Osteoblast (primary cell): ENCODE data around the gene APOBEC3B. TPM values are rescaled to one million over a fixed set of nuclear protein-coding genes. Genes with fewer than 3 reads are reported as not detected.
"Not testable (repeated sequence)": the region's sequence is repeated elsewhere in the genome, so short reads cannot be mapped to it uniquely, and the experiment has no call there.

Experiments used
- DNase-seq: peaks from one replicate; pipeline ENCODE4 v3.0.0; 2011; ENCODE audit warnings: low spot score, mixed read lengths; ENCODE audit not compliant: insufficient read length; ENCODE audit errors: missing footprints
- H2AFZ ChIP-seq: 2 replicates; pipeline ENCODE4 v1.6.0; 2011; ENCODE audit warnings: mild to moderate bottlenecking, low read length
- H3K27ac ChIP-seq: 2 replicates; pipeline ENCODE4 v1.5.1; 2011; ENCODE audit warnings: mild to moderate bottlenecking, low read depth, low read length, moderate library complexity
- H3K27me3 ChIP-seq: 2 replicates; pipeline ENCODE4 v1.6.0; 2012; ENCODE audit warnings: mild to moderate bottlenecking, control low read depth, inconsistent platforms, low read length, moderate library complexity; ENCODE audit not compliant: insufficient read depth
- H3K36me3 ChIP-seq: 2 replicates; pipeline ENCODE4 v1.5.1; 2011; ENCODE audit warnings: mild to moderate bottlenecking, low read length, control low read depth, moderate library complexity; ENCODE audit not compliant: insufficient read depth
- H3K4me1 ChIP-seq: 2 replicates; pipeline ENCODE4 v1.5.1; 2011; ENCODE audit warnings: mild to moderate bottlenecking, low read length, control low read depth, moderate library complexity; ENCODE audit not compliant: insufficient read depth
- H3K4me2 ChIP-seq: 2 replicates; pipeline ENCODE4 v1.6.0; 2011; ENCODE audit warnings: mild to moderate bottlenecking, low read length; ENCODE audit not compliant: insufficient read depth
- H3K4me3 ChIP-seq: fragments of 200-600 bp; sonication (generic); 3 replicates; pipeline ENCODE4 v1.5.1; 2012; ENCODE audit warnings: mild to moderate bottlenecking, low read length, inconsistent platforms; ENCODE audit not compliant: insufficient read depth
- H3K79me2 ChIP-seq: 2 replicates; pipeline ENCODE4 v1.6.0; 2012; ENCODE audit warnings: mild to moderate bottlenecking, low read length, control low read depth, inconsistent platforms; ENCODE audit not compliant: insufficient read depth
- H3K9me3 ChIP-seq: 2 replicates; pipeline ENCODE4 v1.5.1; 2011; ENCODE audit warnings: low read depth, low read length, control low read depth
- H4K20me1 ChIP-seq: 2 replicates; pipeline ENCODE4 v1.6.0; 2012; ENCODE audit warnings: mild to moderate bottlenecking, low read length, control low read depth; ENCODE audit not compliant: insufficient read depth
- CTCF ChIP-seq: IDR thresholded peaks from 2 replicates; pipeline ENCODE4 v1.5.1; 2011; ENCODE audit warnings: mild to moderate bottlenecking, low read depth, low read length, moderate library complexity; ENCODE audit errors: extremely low read depth
- total RNA-seq: library from RNA; depleted of rRNA; stranded (reverse); fragments of >200 nt; gene quantifications from 2 replicates; pipeline ENCODE4 v1.2.3, GENCODE V29; 2012

The APOBEC3B gene
- total RNA-seq, 1 donor: 0.36 TPM

GRCh38 chr22:38943882-38944281, 38.3 kb upstream of the APOBEC3B start:
- Histone ChIP-seq H3K4me1 (no peaks in the 10 kb centered on the region), H3K4me2 (no peak overlapping the region), H4K20me1 (no peaks in the 10 kb centered on the region), H3K4me3 (no peak overlapping the region), H3K27ac (no peak overlapping the region), H3K79me2 (no peaks in the 10 kb centered on the region), H3K27me3 (peaks cover 51% of the 10 kb centered on the region), H3K9me3 (no peaks in the 10 kb centered on the region), H3K36me3 (no peaks in the 10 kb centered on the region), H2AFZ (no peak overlapping the region)
- no peak for DNase-seq
- TF ChIP-seq CTCF: no peak

- Histone ChIP-seq H3K27me3 (peaks cover 47% of the 10 kb centered on the region), H4K20me1 (no peaks in the 10 kb centered on the region), H3K36me3 (no peaks in the 10 kb centered on the region), H3K4me3 (no peak overlapping the region), H3K9me3 (no peaks in the 10 kb centered on the region), H3K4me2 (no peak overlapping the region), H3K79me2 (no peaks in the 10 kb centered on the region), H3K4me1 (no peaks in the 10 kb centered on the region), H3K27ac (no peak overlapping the region), H2AFZ (no peak overlapping the region)
- no peak for TF ChIP-seq CTCF
- DNase-seq: no peak
Observed at GRCh38 chr22:38944653-38945052, 37.5 kb upstream of the APOBEC3B start.

GRCh38 chr22:38945706-38946338, 36.3 kb upstream of the APOBEC3B start:
- not testable (repeated sequence) for H3K4me2 ChIP-seq, H4K20me1 ChIP-seq, DNase-seq, H3K79me2 ChIP-seq, H3K36me3 ChIP-seq, H3K9me3 ChIP-seq, H3K27ac ChIP-seq, H3K4me1 ChIP-seq, H3K4me3 ChIP-seq, H2AFZ ChIP-seq
- H3K27me3 ChIP-seq: peaks cover 55% of the 10 kb centered on the region

- Histone ChIP-seq H3K27me3 (peaks cover 59% of the 10 kb centered on the region), H3K27ac (no peak overlapping the region)
- no peak for TF ChIP-seq CTCF
Observed at GRCh38 chr22:38946771-38947170, 35.4 kb upstream of the APOBEC3B start.

More at GRCh38 chr22:38946771-38947170, 35.4 kb upstream of the APOBEC3B start:
- H2AFZ ChIP-seq: no peak overlapping the region
- no peak overlapping the region for H3K4me3 ChIP-seq
- no peaks in the 10 kb centered on the region for H3K79me2 ChIP-seq
- no peaks in the 10 kb centered on the region for H3K4me1 ChIP-seq
- no peaks in the 10 kb centered on the region for H3K36me3 ChIP-seq
- no peaks in the 10 kb centered on the region for H3K9me3 ChIP-seq
- H3K4me2 ChIP-seq: no peak overlapping the region
- DNase-seq: no peak
- no peaks in the 10 kb centered on the region for H4K20me1 ChIP-seq
